Prostate gland (tissue), 2 donors: ENCODE measurements around the gene WDTC1.

Experiments used
- POLR2A ChIP-seq: fragments of 450-650 bp; IDR thresholded peaks from one replicate; pipeline ENCODE4 v1.6.1; 2016; ENCODE audit warnings: antibody characterized with exemption, mild to moderate bottlenecking
- TF ChIP-seq, protein P1 (sequence below), 4 experiments: fragments of 200-600 bp in 2 of 4; fragments of 450-650 bp in 2 of 4; sonication (generic) in 2 of 4; IDR thresholded peaks; 1 replicate in 3 of 4; 2 replicates in 1 of 4; pipeline ENCODE4 v1.5.1; 2016 to 2019; ENCODE audit warnings: antibody characterized with exemption in 4 of 4, mild to moderate bottlenecking in 2 of 4, moderate library complexity in 2 of 4

- TF ChIP-seq, protein P1, sequence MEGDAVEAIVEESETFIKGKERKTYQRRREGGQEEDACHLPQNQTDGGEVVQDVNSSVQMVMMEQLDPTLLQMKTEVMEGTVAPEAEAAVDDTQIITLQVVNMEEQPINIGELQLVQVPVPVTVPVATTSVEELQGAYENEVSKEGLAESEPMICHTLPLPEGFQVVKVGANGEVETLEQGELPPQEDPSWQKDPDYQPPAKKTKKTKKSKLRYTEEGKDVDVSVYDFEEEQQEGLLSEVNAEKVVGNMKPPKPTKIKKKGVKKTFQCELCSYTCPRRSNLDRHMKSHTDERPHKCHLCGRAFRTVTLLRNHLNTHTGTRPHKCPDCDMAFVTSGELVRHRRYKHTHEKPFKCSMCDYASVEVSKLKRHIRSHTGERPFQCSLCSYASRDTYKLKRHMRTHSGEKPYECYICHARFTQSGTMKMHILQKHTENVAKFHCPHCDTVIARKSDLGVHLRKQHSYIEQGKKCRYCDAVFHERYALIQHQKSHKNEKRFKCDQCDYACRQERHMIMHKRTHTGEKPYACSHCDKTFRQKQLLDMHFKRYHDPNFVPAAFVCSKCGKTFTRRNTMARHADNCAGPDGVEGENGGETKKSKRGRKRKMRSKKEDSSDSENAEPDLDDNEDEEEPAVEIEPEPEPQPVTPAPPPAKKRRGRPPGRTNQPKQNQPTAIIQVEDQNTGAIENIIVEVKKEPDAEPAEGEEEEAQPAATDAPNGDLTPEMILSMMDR (IDR thresholded peaks at IDR 0.05) = no peak
- TF ChIP-seq POLR2A = peak; percentile 46
Observed at GRCh38 chr1:27348861-27349783, 114.7 kb downstream of the WDTC1 start.
